NCI-H2081 (cell line): Measurements from ENCODE around the gene FAM117B.

ENCODE experiments used
- DNase-seq, 2 experiments: peaks; one replicate each; lab custom pipeline; 2025; lab: John Stamatoyannopoulos, UW

The FAM117B gene

DNA sequence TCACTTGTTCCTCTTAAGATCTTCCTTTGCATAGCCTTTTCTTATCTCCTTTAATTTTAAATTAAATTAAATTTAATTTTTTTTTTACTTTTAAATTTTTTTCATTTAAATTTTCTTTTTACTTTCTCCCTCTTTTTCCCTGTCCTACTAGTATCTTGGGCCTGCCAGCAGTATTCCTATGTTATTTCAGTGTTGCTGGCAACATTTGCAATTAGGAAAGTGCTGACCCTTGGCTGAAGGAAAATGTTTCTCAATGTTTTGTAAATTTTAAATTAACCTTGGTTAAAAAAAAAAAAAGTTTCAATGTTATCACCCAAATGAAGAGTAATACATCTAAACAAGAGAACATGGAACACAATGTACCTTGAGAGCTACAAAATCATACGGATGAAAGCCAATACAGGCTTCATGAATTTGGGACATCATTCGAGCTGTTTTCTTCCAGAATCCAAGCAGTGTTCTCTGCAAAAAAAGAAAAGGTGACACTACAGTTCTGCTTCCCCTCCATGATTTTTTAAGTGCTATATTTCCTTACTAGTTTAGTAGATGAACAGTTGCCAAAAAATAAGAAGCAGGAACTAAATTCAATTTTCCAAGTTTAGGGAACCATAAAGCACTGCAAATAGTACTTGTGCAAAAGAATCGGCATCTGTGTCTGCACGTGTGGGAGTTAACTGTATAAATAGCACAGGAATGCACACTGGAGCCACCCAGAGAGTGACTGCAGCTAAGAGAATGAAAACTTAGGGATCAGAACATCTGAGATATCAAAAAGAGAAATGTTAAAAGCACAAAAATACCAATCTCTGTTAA is 181.0 kb downstream of the FAM117B start:
- DNase-seq = no peak

DNA sequence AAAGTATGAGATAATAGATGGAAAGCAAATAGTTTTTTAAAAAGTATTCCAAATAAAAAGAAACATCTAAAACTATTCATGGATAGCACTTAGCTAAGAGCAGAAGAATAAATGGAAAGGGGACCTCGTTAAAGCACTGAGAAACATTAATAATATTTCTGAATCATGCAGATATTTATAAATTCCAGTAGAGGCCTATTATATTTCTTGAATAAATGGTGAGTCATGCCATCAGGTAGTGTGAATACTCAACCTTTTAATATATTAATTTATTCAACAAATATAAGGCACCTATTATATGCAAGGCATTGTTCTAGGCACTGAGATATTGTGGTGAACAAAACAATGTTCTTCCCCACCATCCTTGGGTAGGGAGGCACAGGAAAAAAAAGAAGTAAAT is 183.0 kb downstream of the FAM117B start:
- no peak for DNase-seq

DNA sequence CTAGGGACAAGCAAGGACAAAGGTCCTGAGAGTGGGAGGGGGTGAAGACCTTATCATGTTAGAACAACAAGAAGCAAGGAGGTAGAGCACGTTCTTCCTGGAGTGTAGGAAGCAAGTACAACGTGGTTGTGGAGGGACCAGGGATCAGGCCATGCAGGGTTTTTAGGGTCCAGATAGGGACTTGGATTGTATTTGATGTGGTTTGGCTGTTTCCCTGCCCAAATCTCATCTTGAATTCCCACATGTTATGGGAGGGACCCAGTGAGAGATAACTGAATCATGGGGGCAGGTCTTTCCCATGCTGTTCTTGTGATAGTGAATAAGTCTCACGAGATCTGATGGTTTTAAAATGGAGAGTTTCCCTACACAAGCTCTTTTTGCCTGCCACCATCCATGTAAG is 183.6 kb downstream of the FAM117B start:
- no peak for DNase-seq
